Cerebellar cortex (tissue), 1 donor: ENCODE data around the gene PRPH2.

Experiments
- DNase-seq: peaks from one replicate; pipeline ENCODE4 v3.0.0-alpha.2; 2015; ENCODE audit warnings: low spot score

The PRPH2 gene, protein sequence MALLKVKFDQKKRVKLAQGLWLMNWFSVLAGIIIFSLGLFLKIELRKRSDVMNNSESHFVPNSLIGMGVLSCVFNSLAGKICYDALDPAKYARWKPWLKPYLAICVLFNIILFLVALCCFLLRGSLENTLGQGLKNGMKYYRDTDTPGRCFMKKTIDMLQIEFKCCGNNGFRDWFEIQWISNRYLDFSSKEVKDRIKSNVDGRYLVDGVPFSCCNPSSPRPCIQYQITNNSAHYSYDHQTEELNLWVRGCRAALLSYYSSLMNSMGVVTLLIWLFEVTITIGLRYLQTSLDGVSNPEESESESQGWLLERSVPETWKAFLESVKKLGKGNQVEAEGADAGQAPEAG

GRCh38 chr6:42722497-42722896 lies at the start of gene PRPH2:
TSS of gene PRPH2 (minus strand) at chr6:42722597. CDS start at chr6:42722334, 263 bp downstream.
- DNase-seq: no peak

DNA sequence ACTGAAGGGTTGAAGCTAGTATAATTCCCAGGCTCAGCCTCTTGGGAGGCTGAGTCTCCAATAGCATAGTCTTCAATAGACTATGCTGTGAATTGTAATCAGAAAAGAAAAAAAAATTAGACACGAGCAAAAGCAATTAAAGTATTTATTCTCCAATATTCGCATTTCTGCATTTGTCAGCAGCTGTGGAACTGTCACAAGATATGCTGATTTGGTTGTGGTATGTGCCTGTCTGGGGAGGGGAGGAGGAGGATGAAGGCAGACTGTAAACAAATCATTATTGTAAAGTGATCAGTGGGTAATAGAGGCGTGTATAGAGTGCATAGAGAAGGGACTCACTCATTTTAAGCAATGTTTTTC lies 49.3 kb upstream of the PRPH2 start:
- DNase-seq: no peak

- no peak for DNase-seq
Measured at GRCh38 chr6:42769836-42770235, 47.4 kb upstream of the PRPH2 start.

GRCh38 chr6:42769051-42769450 lies 46.7 kb upstream of the PRPH2 start:
- DNase-seq: no peak

- no peak for DNase-seq
Measured at GRCh38 chr6:42766163-42766670, 43.8 kb upstream of the PRPH2 start.

DNA sequence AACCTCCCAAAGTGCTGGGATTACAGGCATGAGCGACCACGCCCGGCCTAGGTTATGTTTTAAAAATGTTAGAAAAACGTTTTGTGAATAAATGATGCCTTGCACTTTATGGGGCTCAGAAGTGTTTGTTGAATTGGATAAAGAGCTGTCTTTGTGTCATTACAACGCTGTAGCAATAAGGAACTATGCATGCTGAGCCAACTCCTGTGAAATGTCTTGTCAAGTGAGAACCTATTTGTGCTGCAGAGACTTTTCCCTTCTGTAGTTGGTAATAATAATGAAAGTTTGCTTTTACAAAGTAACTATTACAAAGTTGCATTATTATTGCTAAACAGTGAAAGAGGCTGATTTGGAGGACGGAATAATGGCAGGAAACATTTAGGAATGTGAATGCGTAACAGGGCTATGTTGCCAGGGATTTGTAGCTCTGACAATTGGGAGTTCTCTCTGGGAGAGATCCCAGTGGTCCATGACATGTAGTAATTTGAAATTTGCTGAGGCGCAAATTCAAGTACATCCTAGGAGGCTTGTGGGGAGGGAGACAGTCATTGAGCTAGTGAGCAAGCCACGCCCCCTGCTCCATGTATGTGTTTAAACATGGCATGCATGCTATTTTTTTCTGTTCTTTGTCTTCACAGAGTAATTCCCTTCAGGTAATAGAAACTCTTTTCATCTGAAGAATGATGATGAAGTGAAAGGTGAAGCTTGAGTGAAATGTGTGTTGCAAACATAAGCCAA lies 42.7 kb upstream of the PRPH2 start:
- no peak for DNase-seq

DNA sequence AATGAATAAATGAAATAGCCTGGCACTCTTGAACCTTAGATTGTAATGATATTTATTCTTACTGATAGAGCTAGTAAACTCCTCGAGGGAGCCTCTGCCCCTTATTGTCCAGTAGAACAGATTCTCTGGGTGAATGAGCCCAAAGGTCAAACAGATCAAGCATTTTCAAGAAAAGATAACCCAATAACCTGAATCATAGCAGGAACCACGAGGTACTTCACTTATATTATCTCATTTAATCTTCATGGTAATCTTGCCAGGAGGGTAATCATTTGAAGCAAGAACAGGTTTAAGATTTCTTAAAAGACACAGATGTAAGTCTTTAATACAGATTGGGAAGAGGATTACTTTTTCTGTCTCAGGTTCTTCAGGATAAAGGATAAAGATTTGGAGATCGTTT lies 40.6 kb upstream of the PRPH2 start:
- no peak for DNase-seq

- DNase-seq: no peak
Measured at GRCh38 chr6:42762426-42762859, 40.0 kb upstream of the PRPH2 start.

GRCh38 chr6:42761287-42762067 lies 39.1 kb upstream of the PRPH2 start:
- DNase-seq: no peak

DNA sequence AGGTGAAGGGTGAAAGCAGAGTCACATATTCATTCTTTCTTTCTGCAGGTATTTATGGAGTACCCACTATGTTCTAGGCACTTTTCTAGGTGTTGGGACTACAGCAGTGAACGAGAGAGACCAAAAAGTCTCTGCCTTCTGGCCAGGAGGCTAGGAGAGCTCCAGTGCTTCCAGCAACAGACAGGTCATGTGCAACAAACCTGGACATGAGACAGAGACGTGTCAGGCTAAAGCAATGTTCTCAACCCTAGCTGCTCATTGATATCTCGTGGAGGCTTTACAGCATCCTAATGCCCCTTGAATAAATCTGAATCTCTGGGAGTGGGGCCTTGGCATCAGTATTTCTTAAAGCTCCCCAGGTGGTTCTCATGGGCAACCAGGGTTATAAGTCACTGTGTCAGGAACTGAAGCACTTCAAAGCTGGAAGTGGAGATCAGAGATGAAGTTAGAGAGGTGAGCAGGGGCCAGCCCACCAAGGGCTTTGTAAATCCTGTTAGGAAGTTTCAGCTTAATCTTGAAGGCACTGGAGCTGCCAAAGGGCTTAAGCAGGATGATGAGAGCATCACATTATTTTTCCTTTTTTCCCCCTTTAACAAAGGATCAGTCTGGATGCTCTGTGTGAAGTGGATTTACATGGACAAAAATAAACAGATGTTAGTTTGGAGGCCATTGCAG lies 36.5 kb upstream of the PRPH2 start:
- DNase-seq: no peak

DNA sequence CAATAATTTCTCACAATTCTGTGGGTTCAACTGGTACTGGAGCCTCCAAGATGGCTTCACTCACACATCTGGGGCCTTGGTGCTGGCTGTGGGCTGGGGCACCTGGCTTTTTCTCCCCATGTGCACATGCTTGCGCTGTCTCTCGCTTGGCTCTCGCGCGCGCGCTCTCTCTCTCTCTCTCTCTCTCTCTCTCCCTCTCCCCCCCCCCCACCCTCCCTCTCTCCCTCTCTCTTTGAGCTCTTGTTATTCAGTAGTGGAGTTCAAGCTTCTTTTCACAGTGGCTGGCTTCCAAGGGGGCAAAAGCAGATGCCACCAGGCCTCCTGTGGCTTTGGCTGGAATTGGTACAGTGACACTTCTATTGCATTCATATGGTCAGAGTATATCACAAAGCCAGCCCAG lies 34.3 kb upstream of the PRPH2 start:
- DNase-seq: peak; percentile 41

DNA sequence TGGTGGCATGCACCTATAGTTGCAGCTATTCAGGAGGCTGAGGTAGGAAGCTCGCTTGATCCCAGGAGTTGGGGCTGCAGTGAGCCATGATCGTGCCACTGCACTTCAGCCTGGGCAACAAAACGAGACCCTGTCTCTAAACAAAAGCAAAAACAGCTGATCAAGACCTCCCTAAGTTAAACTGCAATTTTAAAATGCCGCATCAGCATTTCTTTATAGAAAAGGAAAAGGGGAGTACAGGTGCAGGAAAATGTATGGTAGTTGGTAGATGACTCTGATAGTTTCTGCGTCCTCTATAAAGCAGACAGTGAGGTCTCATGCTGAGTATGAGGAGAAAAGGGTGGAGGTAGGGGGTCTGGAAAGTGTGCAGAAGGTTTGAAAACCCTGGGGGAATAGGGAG lies 32.4 kb upstream of the PRPH2 start:
- DNase-seq: no peak

DNA sequence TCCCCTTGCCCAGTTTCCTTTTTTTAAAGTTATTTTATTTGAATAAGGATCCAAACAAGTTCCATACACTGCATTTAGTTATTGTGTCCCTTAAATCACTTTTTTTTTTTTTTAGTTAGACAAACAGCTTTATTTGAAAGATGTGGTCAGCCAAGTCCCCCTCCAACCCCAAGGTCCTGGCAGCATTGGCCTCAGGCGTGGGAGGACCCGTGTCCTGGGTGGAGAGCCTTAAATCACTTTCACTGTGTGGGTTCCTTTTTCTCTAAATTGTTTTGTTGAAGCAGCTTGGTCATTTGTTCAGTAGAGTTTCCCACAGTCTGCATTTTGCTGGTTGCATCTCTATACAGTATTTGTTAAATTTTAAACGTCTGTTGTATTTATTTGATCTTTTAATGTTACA lies 28.7 kb upstream of the PRPH2 start:
- DNase-seq: no peak

- peak; percentile 25 for DNase-seq
Measured at GRCh38 chr6:42748203-42748898, 26.0 kb upstream of the PRPH2 start.

DNA sequence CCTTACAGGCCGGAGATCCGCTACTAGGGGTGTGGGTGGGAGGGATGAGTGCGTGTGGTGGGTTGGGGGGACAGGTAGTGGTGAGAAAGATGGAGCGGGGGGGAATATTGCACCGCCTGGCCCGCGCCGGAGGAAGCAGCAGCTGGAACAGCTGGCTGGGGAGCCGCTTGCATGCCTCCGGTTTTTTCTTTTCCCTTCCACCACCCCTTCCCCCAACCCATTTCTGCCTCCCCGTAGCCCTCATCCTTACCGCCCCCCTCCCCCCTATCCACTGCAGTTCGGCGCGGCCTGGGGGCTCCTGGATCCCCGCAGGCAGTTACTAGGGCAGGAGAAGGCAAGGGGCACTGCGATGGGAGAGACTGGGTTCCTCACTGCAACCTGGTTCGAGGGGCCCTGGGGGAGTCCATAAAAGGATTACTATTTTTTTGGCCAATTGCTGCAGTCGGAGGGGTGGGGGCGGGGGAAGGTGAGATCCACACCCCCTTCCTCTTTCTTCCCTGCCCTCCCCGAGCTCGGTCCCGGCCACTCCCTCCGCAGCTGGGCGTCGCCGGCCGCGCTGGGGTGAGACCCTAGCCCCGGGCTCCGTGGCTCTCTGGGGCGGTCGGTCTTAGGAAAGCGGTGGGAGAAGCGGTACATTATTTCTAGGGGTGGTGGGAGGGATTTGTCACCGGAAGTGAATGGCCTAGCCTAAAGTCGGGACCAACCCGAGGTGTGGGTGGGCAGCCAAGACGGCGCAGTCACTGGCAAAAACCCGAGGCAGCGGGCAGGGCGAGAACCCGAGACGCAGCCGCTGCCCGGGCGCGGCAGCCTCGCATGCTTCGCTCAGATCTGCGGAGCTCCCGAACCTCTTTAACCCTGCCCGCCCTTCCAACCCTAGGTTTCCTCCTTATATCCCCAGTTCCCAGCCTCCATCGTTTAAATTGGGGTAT lies 24.3 kb upstream of the PRPH2 start:
- peak; percentile 93 for DNase-seq

DNA sequence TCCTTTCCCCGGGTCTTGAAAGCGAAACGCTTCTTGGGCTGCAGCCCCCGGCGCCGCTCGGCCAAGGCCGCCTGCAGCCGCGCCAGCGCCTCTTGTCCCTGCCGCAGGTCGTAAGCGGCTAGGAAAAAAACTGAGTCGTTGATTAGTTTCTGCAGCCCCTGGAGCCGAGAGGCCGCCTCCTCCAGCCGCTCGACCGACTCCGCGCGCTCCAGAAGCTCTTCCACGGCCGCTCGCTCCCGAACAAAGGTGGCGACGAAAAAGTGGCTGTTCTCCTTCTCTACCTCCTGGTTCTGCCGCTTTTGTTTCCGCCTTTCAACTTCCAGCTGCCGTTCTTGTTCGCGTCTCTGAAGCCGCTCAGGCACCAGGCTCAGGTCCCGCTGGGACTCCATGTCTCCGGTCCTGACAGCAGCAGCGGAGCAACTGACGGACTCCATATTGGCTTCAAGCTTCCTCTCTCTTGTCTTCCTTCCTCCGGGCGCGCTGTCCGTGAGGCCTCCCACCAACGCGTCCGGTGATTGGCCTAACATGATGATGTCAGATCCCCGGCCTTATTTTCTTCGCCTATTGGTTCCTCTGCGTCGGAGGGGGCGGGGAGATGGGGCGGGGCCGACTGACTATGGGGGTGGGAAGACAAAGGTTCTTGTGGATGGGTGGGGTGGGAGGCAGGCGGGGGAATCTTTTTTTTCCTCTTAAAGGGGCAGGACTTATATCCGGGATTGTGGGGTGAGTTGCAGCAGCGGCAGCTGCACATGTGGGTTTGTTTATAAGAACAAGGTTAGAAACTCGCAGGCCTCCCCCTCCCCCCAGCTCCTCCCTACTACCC lies 23.5 kb upstream of the PRPH2 start, which contains the start of gene TBCC:
Gene TBCC, minus strand, starts transcription at position 464 of the 823 bp plus-strand sequence. Its CDS starts 30 bp downstream, at position 434.
- DNase-seq: peak; percentile 99

- peak; percentile 19 for DNase-seq
Measured at GRCh38 chr6:42745083-42745639, 22.8 kb upstream of the PRPH2 start.

DNA sequence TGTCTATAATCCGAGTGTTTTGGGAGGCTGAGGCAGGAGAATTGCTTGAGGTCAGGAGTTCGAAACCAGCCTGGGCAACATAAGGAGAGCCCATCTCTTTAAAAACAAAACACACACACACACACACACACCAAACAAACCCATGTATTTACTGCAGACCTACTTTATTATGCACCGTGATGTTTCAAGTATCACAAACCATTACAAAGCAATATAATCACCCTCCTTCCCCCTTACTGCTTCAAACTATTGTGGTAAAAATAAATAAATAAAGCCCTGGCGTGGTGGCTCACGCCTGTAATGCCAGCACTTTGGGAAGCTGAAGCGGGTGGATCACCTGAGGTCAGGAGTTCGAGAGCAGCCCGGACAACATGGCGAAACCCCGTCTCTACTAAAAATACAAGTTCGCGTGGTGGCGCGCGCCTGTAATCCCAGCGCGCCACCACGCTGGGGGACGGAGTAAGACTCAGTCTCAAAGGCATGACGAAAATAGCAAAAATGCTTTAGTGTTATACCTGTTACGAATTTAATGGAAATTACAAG lies 22.0 kb upstream of the PRPH2 start:
- no peak for DNase-seq
